NCI-H146 treated with DMSO at 0.1 percent for 48 hours (cell line): ENCODE results near the gene WAS.
"Not testable (repeated sequence)": the region's sequence is repeated elsewhere in the genome, so short reads cannot be mapped to it uniquely, and the experiment has no call there.

ENCODE experiments used
- DNase-seq: peaks from one replicate; lab custom pipeline; 2025; ENCODE audit not compliant: unreplicated experiment; lab: John Stamatoyannopoulos, UW

WAS gene

DNA sequence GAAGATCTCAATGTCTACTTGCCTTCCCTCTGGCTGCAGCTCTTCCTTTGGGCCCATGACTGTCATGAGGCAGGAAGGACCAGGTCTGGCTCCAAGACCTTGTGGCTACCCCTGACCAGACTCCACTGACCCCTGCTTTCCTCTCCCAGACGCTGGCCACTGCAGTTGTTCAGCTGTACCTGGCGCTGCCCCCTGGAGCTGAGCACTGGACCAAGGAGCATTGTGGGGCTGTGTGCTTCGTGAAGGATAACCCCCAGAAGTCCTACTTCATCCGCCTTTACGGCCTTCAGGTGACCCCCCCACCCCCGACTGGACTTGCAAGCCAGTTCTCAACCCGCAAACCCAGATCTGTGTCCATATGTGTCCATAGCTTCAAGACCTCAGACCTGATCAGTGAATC lies 535 bp downstream of the WAS start:
- no peak for DNase-seq

DNA sequence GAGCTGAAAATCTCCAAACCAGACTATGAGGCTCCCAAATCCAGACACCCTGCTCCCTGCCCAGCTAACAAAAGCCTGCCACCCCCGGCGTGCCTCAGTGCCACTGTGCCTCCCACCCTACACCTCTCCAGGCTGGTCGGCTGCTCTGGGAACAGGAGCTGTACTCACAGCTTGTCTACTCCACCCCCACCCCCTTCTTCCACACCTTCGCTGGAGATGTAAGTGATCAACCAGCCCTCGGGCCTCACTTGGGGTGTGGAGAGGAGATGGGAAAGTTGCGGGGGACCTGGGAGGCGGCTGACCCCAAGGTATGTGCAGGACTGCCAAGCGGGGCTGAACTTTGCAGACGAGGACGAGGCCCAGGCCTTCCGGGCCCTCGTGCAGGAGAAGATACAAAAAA lies 1.8 kb downstream of the WAS start:
- no peak for DNase-seq

DNA sequence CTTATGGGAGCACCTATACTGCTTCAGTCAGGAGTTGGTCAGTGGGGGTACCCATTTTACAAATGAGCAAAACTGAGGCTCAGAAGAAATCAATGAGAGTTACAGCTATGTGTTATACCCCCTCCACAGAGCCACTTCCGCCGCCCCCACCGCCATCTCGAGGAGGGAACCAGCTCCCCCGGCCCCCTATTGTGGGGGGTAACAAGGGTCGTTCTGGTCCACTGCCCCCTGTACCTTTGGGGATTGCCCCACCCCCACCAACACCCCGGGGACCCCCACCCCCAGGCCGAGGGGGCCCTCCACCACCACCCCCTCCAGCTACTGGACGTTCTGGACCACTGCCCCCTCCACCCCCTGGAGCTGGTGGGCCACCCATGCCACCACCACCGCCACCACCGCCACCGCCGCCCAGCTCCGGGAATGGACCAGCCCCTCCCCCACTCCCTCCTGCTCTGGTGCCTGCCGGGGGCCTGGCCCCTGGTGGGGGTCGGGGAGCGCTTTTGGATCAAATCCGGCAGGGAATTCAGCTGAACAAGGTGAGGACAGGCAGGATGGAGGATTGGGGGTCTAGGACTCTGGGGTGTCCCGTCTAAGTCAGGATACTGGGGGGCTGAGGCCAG lies 5.0 kb downstream of the WAS start:
- no peak for DNase-seq

DNA sequence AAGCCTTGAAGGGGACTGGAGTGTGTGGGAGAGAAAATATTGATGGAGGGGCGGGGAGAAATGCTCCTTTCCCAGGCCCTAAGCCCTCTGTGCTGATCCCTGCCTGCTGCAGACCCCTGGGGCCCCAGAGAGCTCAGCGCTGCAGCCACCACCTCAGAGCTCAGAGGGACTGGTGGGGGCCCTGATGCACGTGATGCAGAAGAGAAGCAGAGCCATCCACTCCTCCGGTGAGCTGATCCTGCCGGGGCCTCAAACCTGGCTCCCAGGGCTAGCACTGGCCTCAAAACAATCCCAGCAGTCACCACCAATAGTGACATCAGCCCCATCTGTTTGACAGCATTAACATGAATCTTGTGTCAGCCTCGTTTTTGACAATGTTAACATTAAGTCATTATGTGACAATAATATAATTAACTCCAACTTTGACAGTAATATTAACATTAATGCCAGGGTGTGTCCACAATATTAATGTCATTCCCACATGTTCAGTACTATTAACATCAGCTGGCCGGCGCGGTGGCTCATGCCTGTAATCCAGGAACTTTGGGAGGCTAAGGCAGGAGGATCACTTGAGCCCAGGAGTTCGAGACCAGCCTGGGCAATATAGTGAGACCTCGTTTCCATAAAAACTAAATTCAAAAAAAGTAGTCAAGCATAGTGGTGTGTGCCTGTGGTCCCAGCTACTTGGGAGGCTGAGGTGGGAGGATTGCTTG lies 5.8 kb downstream of the WAS start:
- DNase-seq: no peak

DNA sequence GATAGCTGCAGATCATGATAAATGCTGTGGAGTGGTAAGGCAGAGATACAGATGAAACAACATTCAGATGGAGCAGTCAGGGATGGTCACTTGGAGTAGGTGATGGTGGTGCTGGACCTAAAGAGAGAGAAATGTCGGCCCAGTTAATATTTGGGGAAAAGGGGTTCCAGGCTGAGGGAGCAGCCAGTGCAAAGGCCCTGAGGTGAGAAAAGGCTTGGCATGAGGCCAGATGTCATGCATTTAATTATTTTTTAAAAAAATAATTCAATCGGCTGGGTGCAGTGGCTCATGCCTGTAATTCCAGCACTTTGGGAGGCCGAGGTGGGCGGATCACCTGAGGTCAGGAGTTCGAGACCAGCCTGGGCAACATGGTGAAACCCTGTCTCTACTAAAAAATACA lies 8.1 kb downstream of the WAS start:
- not testable (repeated sequence) for DNase-seq

DNA sequence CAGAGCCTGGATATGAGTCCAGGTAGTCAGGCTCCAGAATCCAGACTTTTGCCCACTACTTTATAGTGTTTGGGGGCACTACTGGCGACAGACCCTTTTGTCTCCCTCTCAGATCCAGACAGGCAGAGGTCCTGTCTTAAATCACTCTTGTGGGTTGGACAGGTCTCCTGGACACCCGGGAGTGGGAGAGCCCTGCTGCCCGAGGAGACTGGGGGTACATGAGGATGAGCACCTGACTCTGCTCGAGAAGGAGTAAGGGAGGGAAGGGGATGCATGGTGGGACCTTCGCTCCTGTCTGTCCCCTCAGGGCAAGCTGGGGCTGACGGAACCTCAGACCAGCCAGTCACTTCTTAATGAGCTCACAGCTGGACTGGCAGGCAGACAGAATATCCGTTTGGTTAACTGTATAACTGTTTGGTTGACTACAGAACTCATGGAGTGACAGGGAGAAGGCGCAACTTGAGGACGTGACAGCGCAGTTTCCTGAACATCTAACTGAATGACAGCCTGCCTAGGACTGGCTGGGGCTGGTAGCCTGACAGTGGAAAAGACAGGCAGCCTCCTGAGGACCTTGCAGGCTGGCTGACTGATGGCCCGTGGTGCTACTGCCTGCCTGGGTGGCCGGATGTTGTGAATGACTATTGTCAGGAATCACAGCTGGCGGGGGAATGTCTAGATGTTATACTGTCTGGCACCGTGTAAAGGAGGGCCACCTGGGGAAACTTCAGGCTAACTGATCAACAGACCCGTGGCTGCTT lies 11.4 kb downstream of the WAS start:
- no peak for DNase-seq

DNA sequence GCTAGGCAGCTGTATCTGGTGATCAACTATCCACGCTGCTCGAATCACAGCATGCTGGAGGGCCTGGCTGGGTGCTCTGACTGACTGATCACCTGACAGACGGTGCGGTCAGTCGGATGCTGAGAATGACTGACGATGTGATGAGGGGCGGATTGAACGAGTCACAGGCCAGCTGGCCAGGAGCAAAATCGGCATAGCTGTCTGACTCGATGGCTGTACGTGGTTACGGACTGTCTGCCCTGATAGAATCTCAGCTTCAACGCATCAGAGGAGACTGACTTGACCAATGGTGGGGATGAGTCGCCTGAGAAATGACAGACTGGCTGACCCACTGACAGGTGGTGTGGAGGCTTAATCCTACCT lies 11.9 kb downstream of the WAS start:
- DNase-seq: no peak

DNA sequence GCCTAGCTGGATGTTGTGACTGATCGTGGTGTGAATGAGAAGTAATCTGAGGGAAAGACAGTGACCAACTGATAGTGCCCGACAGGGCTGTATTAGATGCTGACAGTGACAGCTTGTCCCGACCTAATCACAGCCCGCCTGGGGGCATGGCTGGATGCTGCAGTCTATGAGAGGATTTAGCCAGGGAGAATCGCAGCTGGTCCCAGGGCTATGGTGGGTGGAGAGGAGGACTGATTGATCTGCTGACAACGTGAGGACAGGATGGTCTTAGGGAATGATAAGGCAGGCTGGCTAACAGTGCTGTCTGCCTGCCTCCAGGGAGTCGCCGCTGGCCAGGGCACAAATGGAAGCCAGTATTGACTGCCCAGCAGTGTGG lies 12.3 kb downstream of the WAS start:
- DNase-seq: no peak

DNA sequence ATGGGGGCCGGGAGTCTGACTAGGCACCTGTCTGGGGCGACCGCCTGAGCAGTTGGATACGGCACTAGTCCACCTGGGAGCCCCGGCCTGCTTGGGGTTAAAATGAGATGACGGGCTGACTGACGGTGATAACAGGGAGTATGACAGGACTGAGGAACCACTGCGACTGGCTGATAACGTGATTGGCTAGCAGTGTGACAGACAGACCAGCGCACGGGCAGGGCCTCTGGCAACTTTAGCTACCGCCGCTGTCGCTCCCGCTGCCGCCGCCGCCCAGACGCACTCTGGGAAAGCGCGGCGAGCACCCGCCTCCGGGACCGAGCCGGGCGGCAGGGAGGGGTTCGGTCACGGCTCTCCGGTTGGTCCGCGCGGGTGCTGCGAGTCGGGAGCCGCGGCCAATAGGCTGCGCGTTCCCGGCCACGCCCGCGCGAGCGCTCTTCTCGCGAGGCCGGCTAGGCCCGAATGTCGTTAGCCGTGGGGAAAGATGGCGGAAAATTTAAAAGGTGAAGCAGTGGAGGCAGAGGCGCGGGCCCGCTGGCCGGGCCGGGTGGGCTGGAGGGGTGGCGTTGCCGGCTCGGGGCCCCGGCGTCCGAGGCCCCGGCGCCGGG lies 12.8 kb downstream of the WAS start, which contains the start of gene SUV39H1:
SUV39H1 (plus strand) TSS at position 434 of the 608 bp plus-strand sequence; CDS start at position 485, 51 bp downstream.
- peak; percentile 72 for DNase-seq

DNA sequence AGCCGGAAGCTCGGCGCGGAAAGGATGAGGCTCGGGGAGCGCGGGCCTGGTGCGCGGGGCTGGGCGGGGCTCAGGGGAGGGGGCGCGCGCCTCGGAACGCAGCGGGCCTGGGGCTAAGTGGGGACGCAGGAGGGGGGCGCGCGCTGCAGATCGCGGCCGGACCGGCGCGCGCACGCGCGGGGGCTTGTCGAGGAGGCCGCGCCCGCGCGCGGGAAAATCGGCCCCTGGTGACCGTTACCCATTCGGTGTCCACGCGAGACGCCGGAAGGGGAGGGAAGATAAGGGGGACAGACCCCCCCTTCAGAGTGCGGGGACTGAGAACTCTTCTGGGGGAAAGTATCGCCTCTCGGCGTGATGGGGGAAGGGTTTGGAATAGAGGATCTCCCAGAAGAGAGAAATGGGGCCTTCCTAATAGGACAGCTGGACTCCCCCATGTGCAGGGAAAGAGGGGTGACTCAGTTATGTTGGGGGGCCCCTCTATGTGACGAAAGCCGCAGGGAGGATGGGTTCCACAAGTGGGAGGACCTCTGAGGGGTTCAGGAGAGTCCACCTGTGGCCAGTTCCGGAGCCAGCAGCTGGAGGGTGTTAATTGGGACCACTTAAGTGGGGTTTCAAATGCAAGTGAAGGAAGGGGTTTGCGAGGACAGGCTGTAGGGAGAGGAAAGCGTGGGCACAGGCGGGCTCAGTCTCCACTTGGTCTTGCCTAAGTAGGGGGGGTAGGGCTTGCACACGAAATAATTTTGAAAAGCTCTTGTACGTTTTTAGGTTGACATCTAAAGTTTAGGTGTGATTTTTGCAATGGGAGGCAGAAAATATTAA lies 13.5 kb downstream of the WAS start:
- no peak for DNase-seq

DNA sequence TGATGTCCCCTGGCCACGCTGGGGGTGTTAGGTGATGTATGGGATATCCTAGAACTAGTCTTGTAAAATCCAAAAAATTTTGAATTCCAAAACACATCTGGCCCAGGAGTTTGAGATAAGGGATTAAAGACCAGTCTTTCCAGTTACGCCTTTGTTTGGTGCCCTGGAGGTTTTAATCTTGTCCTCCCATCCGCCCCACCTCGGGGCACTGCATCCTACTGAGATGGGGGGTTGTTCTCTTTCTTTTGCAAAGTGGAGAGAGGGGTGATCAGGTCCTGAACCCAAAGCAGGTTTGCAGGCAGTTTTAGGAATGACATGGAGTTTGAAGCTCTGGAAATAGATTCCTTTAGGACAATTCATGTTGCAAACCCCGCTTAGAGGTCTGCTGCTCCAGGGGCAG lies 14.7 kb downstream of the WAS start:
- DNase-seq: no peak

DNA sequence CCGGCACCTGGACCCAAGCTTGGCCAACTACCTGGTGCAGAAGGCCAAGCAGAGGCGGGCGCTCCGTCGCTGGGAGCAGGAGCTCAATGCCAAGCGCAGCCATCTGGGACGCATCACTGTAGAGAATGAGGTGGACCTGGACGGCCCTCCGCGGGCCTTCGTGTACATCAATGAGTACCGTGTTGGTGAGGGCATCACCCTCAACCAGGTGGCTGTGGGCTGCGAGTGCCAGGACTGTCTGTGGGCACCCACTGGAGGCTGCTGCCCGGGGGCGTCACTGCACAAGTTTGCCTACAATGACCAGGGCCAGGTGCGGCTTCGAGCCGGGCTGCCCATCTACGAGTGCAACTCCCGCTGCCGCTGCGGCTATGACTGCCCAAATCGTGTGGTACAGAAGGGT lies 16.6 kb downstream of the WAS start:
- no peak for DNase-seq

DNA sequence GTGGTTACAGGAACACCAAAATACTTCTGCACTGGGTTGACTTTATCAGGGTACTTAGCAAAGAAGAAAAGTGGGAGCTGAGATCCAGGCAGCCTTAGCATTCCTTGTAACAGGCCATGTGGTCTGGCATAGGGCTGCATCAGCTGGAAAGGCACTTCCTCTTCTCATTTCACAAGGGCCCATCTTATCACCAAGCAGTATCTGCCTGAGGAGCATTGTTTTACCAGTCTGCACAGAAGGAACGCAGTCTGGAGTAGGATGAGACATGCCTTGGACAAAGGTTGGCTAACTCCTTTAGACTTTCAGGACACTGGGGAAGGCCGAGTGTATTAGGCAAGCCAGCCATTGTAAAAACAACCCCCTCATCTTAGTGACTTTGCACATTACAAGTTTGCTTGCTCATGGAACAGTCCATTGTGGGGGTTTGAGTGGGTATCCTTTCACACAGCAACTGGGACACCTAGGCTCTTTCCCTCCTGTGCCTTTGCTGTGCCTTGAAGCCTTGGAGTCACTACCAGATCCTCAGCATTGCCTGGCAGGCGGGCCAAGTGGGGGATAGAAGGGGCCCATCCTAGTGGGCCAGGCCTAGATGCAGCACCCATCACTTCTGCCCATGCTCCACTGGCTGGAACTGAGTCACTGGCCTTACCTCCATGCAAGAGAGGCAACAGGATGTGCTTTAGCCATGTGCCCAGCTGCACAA lies 17.5 kb downstream of the WAS start:
- no peak for DNase-seq

DNA sequence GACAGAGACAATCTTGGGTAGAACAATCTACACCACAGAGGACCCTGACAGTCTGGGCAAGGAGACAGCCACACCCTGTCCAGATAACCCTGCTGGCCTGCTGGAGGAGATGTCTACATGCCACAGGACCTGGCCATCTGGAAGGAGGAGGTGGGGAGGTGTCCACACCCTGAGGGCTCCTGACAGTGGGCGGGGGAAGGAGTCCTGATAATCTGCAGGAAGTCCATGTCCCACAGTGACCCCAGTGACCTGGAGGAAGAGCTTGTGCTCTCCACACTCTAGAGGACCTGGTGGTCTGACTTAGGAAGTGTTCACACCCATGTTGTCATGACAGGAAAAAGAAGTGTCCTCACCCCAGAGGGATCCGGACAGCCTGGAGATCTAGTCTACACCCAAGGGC lies 18.4 kb downstream of the WAS start:
- no peak for DNase-seq

DNA sequence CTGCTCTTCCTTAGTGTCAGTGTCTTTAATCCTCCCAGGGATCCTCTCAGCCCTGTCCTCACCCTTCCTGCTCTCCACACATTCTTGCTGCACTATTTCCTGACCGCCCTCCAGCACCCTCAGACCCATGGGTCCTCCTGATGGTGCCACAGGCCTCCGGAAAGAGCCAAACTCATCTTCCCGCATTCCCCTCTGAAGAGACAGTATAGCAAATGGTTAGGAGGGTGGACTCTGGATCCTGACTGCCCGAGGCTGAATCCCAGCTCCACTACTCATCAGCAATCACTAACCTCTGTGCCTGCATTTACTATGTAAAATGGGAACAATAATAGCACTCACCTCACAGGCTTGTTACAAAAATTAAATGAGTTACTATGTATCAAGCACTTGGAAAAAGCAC lies 19.1 kb downstream of the WAS start:
- DNase-seq: no peak

DNA sequence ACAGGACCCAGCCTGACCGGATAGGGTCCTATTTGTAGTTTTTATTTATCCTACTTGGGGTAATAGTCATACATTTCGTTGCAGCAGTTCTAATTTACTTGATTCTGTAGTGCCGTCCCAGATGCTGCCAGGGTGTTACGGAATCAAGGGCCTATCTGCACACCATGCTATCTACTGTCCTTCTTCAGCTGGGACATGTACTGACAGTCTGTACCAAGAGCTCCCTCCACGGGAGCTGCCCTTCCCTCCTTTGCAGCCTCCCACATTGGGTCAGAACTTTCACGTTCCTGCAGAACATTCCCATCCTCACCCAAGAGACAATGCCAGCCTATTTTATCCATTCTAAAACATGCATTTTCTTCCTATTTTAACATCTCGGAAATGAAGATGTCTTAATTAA lies 19.6 kb downstream of the WAS start:
- DNase-seq: no peak

DNA sequence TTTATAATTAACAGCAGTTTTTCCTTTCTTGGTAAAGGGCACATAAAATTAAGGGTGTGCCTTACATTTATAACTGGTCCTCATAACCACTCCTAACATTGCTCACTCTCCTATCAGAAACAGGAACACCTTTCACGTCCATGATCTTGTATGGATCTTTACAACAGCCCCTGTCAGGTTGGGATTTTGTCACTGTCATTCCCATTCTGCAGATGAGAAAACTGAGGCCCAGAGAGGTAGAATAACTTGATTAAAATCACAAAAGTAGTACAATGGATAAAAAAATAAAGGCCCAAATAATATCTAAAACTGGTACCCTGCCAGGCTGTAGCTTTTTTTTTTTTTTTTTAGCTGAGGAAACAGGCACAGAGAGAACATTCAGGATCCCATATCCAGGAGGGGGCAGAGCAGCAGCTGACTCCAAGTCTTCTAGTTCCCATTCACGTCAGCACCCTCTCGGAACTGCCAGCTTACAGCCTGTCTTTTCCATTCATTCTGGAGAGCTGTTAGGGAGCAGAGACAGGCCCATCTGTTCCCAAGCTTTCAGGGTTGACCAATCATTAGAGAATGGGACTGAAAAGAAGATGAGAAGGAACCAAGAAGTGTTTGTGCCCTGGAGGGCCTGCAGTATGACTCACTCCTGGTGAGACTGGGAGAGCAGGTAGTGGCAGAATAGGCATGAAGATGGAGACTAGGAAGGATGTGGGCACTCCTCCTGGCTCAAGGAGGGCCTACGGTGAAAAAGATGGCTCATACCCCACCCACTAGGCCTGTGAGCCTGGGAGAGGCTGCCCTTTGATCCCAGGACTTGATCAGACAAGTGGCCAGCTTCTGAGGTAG lies 20.3 kb downstream of the WAS start:
- no peak for DNase-seq

DNA sequence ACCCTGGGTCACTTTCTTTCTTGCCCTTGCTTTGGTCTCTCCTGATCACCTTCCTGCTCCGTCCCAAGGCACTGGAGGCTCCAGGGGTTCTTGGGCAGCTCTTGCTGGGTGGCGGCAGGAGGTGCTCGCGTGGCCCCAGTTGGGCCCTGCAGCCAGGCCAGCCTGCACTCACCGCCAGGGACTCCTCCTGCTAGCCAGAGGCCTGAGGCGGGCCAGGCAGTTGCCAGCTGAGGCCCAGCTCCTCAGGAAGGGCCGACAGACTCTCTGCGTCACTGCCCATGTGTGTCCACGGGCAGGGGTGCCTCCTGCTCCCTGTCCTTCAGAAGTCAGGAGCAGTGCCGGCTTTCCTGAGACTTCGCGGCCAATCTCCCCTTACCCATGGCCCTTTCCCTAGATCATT lies 22.3 kb downstream of the WAS start:
- DNase-seq: no peak

DNA sequence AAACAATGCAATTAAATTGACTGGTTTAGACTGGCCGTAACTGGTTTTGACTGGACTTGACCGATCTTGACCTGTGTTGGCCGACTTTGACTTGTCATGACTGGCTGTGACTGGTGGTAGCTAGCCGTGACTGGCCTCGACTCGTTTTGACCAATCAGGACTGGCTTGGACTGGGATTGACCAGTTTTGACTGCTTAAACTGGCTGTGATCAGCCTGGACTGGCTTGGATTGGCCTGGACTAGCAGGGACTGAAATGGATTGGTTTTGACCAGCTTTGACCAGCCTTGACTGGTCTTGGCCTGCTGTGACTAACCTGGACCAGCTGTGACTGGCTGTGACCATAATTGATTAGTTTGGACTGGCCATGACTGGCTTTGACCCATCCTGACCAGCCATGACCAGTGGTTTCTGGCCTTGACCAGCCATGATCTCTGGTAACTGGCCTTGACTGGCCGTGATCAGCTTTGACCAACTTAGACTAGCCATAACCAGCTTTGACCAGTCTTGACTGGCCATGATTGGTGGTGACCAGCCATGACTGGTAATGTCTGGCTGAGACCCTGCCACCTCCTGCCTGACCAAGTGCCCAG lies 26.0 kb downstream of the WAS start:
- DNase-seq: no peak
